HepG2 (cell line): ENCODE measurements around the gene TOX4. TPM values are rescaled to one million over a fixed set of nuclear protein-coding genes. Genes with fewer than 3 reads are reported as not detected.

Experiments used
- ATAC-seq: fragments of 200-7000 bp; cut with Tn5 transposase; 3 replicates; pipeline ENCODE4 v1.9.1; 2020; ENCODE audit warnings: mild to moderate bottlenecking, moderate library complexity
- BruUV-seq: library from RNA; stranded (reverse); fragments of 400-500 nt; replicated peaks from 2 replicates; lab custom pipeline; 2021; lab: Mats Ljungman, UMichigan
- CTCF ChIA-PET: fragments of 300-600 bp; formaldehyde crosslinking; extraction: SDS; loops from one replicate; lab custom pipeline; 2021; ENCODE audit warnings: low total read pairs, inconsistent platforms, low intra/inter-chr PET ratio; lab: Yijun Ruan, JAX
- POLR2A ChIA-PET: fragments of 350-600 bp; sonication (Branson Sonifier 250); formaldehyde crosslinking; loops from one replicate; lab custom pipeline; 2020; ENCODE audit warnings: antibody characterized with exemption, inconsistent platforms; lab: Yijun Ruan, JAX
- DNase-seq: peaks from one replicate; pipeline ENCODE4 v3.0.0-alpha.2; 2015; ENCODE audit warnings: low spot score
- FAIRE-seq: peaks from 3 replicates; lab custom pipeline; 2011; peaks lifted over from hg19 to GRCh38; lab: Jason Lieb, UNC
- H2AFZ ChIP-seq: one replicate; pipeline ENCODE4 v1.6.1; 2011; ENCODE audit warnings: low read length, inconsistent platforms
- H3K27ac ChIP-seq: fragments of 300-600 bp; 3 replicates; pipeline ENCODE4 v1.8.0; 2011; ENCODE audit warnings: mixed run types, mild to moderate bottlenecking, mixed read lengths, low read length, inconsistent platforms; ENCODE audit not compliant: insufficient read depth; ENCODE audit errors: extremely low read length
- H3K27me3 ChIP-seq, 2 experiments: fragments of 200-600 bp in 1 of 2; 2 replicates in 1 of 2; 3 replicates in 1 of 2; pipeline versions ENCODE4 v1.6.0 to v1.8.0; 2011; ENCODE audit warnings: low read length in 2 of 2, mild to moderate bottlenecking in 2 of 2, moderate library complexity in 2 of 2, inconsistent platforms in 1 of 2; ENCODE audit not compliant: insufficient read depth in 2 of 2, control insufficient read depth in 1 of 2
- H3K36me3 ChIP-seq, 2 experiments: fragments of 200-600 bp in 1 of 2; replicated peaks in 1 of 2; 2 replicates in 1 of 2; 3 replicates in 1 of 2; pipeline versions ENCODE4 v1.5.1 to v1.8.0; 2011; ENCODE audit warnings: low read length in 2 of 2, inconsistent platforms in 1 of 2; ENCODE audit not compliant: insufficient read depth in 2 of 2, control insufficient read depth in 1 of 2
- H3K4me1 ChIP-seq: 2 replicates; pipeline ENCODE4 v1.5.1; 2012; ENCODE audit warnings: low read length, inconsistent platforms; ENCODE audit not compliant: insufficient read depth
- H3K4me2 ChIP-seq: 2 replicates; pipeline ENCODE4 v1.6.0; 2011; ENCODE audit warnings: low read depth, low read length, inconsistent platforms
- H3K4me3 ChIP-seq, 3 experiments: fragments of 200-600 bp in 1 of 3; sonication (generic), shearing (Covaris generic) in 1 of 3; replicated peaks in 1 of 3; 2 replicates each; pipeline ENCODE4 v1.5.1; 2011 to 2016; ENCODE audit warnings: low read length in 3 of 3, inconsistent platforms in 2 of 3, low read depth in 2 of 3, mild to moderate bottlenecking in 2 of 3, control low read depth in 1 of 3, mixed read lengths in 1 of 3; ENCODE audit not compliant: insufficient read depth in 1 of 3
- H3K79me2 ChIP-seq: one replicate; pipeline ENCODE4 v1.6.1; 2011; ENCODE audit warnings: low read length, inconsistent platforms; ENCODE audit not compliant: insufficient read depth
- H3K9ac ChIP-seq: 2 replicates; pipeline ENCODE4 v1.6.0; 2011; ENCODE audit warnings: mild to moderate bottlenecking, low read depth, low read length, inconsistent platforms; ENCODE audit not compliant: insufficient read depth
- H3K9me3 ChIP-seq: 2 replicates; pipeline ENCODE4 v1.5.1; 2012; ENCODE audit warnings: mild to moderate bottlenecking, low read length
- H4K20me1 ChIP-seq: 2 replicates; pipeline ENCODE4 v1.6.0; 2011; ENCODE audit warnings: inconsistent platforms, mild to moderate bottlenecking, low read length, moderate library complexity; ENCODE audit not compliant: insufficient read depth
- ASH2L ChIP-seq: fragments of 300-600, 200-600 bp; sonication (generic); IDR thresholded peaks from 2 replicates; pipeline ENCODE4 v1.7.0; 2017; ENCODE audit warnings: low read depth, mild to moderate bottlenecking, moderate library complexity, mixed read lengths, low read length; ENCODE audit not compliant: insufficient read length
- FIP1L1 ChIP-seq: fragments of 200-400 bp; formaldehyde crosslinking; IDR thresholded peaks from 2 replicates; pipeline ENCODE4 v1.6.1; 2018; ENCODE audit warnings: low read depth, mild to moderate bottlenecking, low read length, moderate library complexity, borderline replicate concordance; ENCODE audit not compliant: insufficient read depth
- HDAC1 ChIP-seq: sonication (generic); formaldehyde crosslinking; IDR thresholded peaks from 2 replicates; pipeline ENCODE4 v1.5.1; 2020; ENCODE audit warnings: mild to moderate bottlenecking, missing genetic modification reagents
- HOXA5 ChIP-seq: sonication (generic); formaldehyde crosslinking; IDR thresholded peaks from 2 replicates; pipeline ENCODE4 v1.4.0; 2020; ENCODE audit warnings: missing genetic modification reagents
- MNT ChIP-seq: fragments of 450-650 bp; IDR thresholded peaks from 2 replicates; pipeline ENCODE4 v1.6.1; 2016
- NFKBIZ ChIP-seq: IDR thresholded peaks from 2 replicates; pipeline ENCODE4 v1.6.1; 2018; ENCODE audit warnings: missing genetic modification reagents, missing compliant biosample characterization
- SP2 ChIP-seq: sonication (generic); formaldehyde crosslinking; IDR thresholded peaks from 2 replicates; pipeline ENCODE4 v1.5.1; 2020; ENCODE audit warnings: mild to moderate bottlenecking, missing genetic modification reagents
- SRSF9 ChIP-seq: fragments of 200-400 bp; formaldehyde crosslinking; IDR thresholded peaks from 2 replicates; pipeline ENCODE4 v1.6.1; 2018; ENCODE audit warnings: borderline replicate concordance, mild to moderate bottlenecking, low read depth, low read length; ENCODE audit not compliant: insufficient read depth, poor library complexity, severe bottlenecking
- ZNF124 ChIP-seq: sonication (generic); formaldehyde crosslinking; IDR thresholded peaks from 2 replicates; pipeline ENCODE4 v1.4.0; 2020; ENCODE audit warnings: missing genetic modification reagents
- ZNF275 ChIP-seq: sonication (generic); formaldehyde crosslinking; IDR thresholded peaks from 2 replicates; pipeline ENCODE4 v1.8.0; 2022; ENCODE audit warnings: missing genetic modification reagents, mild to moderate bottlenecking, inconsistent platforms, borderline replicate concordance
- ZNF280D ChIP-seq: sonication (generic); formaldehyde crosslinking; IDR thresholded peaks from 2 replicates; pipeline ENCODE4 v1.5.1; 2020; ENCODE audit warnings: mild to moderate bottlenecking, missing genetic modification reagents
- ZNF563 ChIP-seq: sonication (generic); formaldehyde crosslinking; IDR thresholded peaks from 2 replicates; pipeline ENCODE4 v1.8.0; 2022; ENCODE audit warnings: mild to moderate bottlenecking, moderate library complexity, missing genetic modification reagents
- ZNF782 ChIP-seq: sonication (generic); formaldehyde crosslinking; IDR thresholded peaks from 2 replicates; pipeline ENCODE4 v1.4.0; 2020; ENCODE audit warnings: missing genetic modification reagents, mild to moderate bottlenecking, borderline replicate concordance
- ZNF839 ChIP-seq: sonication (generic); formaldehyde crosslinking; IDR thresholded peaks from 2 replicates; pipeline ENCODE4 v1.4.0; 2020; ENCODE audit warnings: missing genetic modification reagents, mild to moderate bottlenecking, borderline replicate concordance
- ZNF878 ChIP-seq: sonication (generic); formaldehyde crosslinking; IDR thresholded peaks from 2 replicates; pipeline ENCODE4 v1.8.1; 2023; ENCODE audit warnings: mild to moderate bottlenecking, missing genetic modification reagents, moderate library complexity
- WGBS: methylation state at CpG from one replicate; pipeline ENCODE4 v1.1.6; 2017; ENCODE audit warnings: low lambda C conversion rate; 5-methylcytosine and 5-hydroxymethylcytosine counted together
- in situ Hi-C: cut with HindIII; loops from 2 replicates; pipeline ENCODE4 v1.10.0; 2017; ENCODE audit warnings: low pct_unique_long_range_greater_than_20kb; ENCODE audit not compliant: extremely low pct_ligation_motif_present
- intact Hi-C: fragments of 100-400 bp; cut with micrococcal nuclease; formaldehyde crosslinking; loops from one replicate; pipeline ENCODE4 v1.10.0; 2022; ENCODE audit not compliant: unreplicated experiment
- polyA plus RNA-seq, 8 experiments: library from polyadenylated mRNA; depleted of rRNA in 3 of 8; stranded (reverse) in 7 of 8; unstranded in 1 of 8; fragments of >200 nt; fragmentation: Illumina TruSeq in 4 of 8; extraction: Trizol in 4 of 8; gene quantifications; 2 replicates each; pipeline versions ENCODE4 v1.2.1 to v1.2.3, GENCODE V29; 2011 to 2016; ENCODE audit warnings: low read depth in 4 of 8, missing spikeins in 1 of 8, mixed read lengths in 1 of 8; ENCODE audit not compliant: insufficient read depth in 1 of 8
- total RNA-seq, 5 experiments: library from RNA; depleted of rRNA; stranded (reverse); fragments of >200 nt; fragmentation: Illumina TruSeq; extraction: Trizol; gene quantifications; 2 replicates each; pipeline ENCODE4 v1.2.3, GENCODE V29; 2016; ENCODE audit warnings: low read depth in 1 of 5

The TOX4 gene
- total and polyA plus RNA-seq, 2 of the 13 experiments (the other 11 are each of a cell fraction or from before 2014, with no cell fraction given) = 71.8 to 163 TPM

GRCh38 chr14:21534576-21534975, 57.6 kb downstream of the TOX4 start (continued):
- 0 out of 2 replicates have a peak, but pooled peaks have one; percentile 52 for TF ChIP-seq ZNF280D
- TF ChIP-seq ZNF839 (CRISPR knock-in tag) = no peak
- 0 out of 2 replicates have a peak, but pooled peaks have one; percentile 43 for TF ChIP-seq MNT

GRCh38 chr14:21535545-21536417, 58.8 kb downstream of the TOX4 start:
- no peaks in the 10 kb centered on the region for H3K79me2 ChIP-seq
- no peaks in the 10 kb centered on the region for H4K20me1 ChIP-seq
- WGBS = 9% methylated on average over 6 of the region's 6 CpGs
- ChIA-PET POLR2A (interaction anchor here (1.3 to 4.6 kb wide), 2 partner anchors 9 to 24 kb away, joined by 4 to 26 read pairs; partner anchors contain the start of genes METTL3 and SALL2), CTCF (no interaction called here)
- peak overlapping the region; percentile 54; the same call in 1 of the 2 replicates for H3K9ac ChIP-seq
- H3K27ac ChIP-seq = no peak overlapping the region
- no peak for DNase-seq
- H3K9me3 ChIP-seq = peaks cover 9% of the 10 kb centered on the region
- peak overlapping the region; percentile 92 for H3K4me2 ChIP-seq
- BruUV-seq = no TSS peak
- intact Hi-C loops (no loop called here), in situ Hi-C loops (no loop called here)
- ATAC-seq = peak; percentile 87
- H3K4me1 ChIP-seq = peaks cover 32% of the 10 kb centered on the region
- peaks cover 1 to 26% of the 10 kb centered on the region in 2 experiments; a peak in 3 of 5 replicates for H3K27me3 ChIP-seq
- H3K4me3 ChIP-seq = peak overlapping the region; percentile 52 to 76 (median 57)
- no peaks in the 10 kb centered on the region for H3K36me3 ChIP-seq
- no peak for FAIRE-seq
- peak overlapping the region; percentile 80 for H2AFZ ChIP-seq
- TF ChIP-seq ZNF782 (CRISPR knock-in tag) (no peak), ZNF124 (CRISPR knock-in tag) (no peak), NFKBIZ (no peak), HDAC1 (CRISPR knock-in tag) (0 out of 2 replicates have a peak, but pooled peaks have one; percentile 20), SP2 (CRISPR knock-in tag) (no peak), ZNF563 (CRISPR knock-in tag) (peak; percentile 83; the same call in 1 of the 2 replicates), ASH2L (peak; percentile 1), FIP1L1 (0 out of 2 replicates have a peak, but pooled peaks have one; percentile 1), SRSF9 (no peak), ZNF275 (CRISPR knock-in tag) (no peak), HOXA5 (CRISPR knock-in tag) (no peak), ZNF878 (CRISPR knock-in tag) (0 out of 2 replicates have a peak, but pooled peaks have one; percentile 37)
